DMS 273 treated with DMSO at 0.1 percent for 48 hours (cell line): ENCODE results near the gene PDE9A.
"Not testable (repeated sequence)": the region's sequence is repeated elsewhere in the genome, so short reads cannot be mapped to it uniquely, and the experiment has no call there.

ENCODE experiments used
- DNase-seq: peaks from one replicate; lab custom pipeline; 2025; lab: John Stamatoyannopoulos, UW

The PDE9A gene

DNA sequence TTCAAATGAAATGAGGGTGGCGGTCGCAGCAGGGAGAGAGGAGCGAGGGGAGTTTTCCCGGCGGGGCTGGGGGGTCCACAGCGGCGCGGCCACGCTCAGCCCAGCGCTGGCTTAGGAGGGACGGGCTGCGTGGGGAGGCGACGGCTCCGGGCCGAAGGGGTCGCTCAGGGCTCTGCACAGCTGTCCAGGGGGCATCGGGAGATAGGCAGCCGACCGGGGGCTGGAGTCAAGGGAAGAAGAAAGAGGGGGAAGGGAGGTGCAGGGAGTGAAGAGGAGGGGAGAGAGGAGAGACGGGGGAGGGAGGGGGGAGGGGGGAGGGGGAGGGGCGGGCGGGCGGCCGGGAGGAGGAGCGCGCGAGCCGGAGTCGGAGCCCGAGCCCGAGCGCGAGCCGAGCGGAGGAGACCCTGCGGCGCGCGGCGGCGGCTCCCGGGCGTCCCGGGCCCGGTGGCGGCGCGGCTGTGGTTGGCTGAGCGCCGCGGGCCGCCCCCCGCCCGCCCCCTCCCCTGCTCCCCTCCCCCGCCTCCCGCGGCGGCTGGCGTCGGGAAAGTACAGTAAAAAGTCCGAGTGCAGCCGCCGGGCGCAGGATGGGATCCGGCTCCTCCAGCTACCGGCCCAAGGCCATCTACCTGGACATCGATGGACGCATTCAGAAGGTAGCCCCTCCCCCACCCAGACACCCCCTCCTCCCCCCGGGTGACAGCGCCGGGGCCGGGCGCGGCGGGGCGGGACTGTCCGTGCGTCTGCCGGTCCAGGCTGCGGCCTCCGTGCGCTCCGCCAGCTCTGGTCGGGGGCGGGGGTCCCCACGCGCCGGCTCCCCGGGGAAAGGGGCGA, at the start of gene PDE9A:
Gene PDE9A, plus strand, starts transcription at position 391 of the 831 bp plus-strand sequence. Its CDS starts 194 bp downstream, at position 585.
- DNase-seq, result no peak

- no peak for DNase-seq
These were observed 46.3 kb upstream of the PDE9A start for GRCh38 chr21:42607102-42607501.

GRCh38 chr21:42607525-42608102, 45.8 kb upstream of the PDE9A start:
- no peak for DNase-seq

GRCh38 chr21:42608446-42608845, 45.0 kb upstream of the PDE9A start:
- no peak for DNase-seq

DNA sequence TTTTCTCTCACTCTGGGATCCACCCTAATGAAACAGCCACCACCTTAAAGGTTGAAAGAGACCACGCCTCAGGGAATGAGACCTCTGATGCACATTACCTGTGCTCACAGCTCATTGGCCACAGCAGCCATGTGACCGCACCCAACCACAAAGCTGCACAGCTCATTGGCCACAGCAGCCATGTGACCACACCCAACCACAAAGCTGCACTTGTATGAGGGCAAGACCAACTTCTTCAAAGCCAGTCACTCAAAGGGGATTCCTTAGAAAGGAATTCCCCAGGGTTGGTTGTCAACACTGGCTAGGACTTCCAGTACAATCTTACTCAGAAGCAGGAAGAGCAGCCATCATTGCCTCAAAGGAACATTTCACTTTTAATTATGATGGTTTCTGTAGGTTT, 43.6 kb upstream of the PDE9A start:
- DNase-seq, result no peak

GRCh38 chr21:42611852-42612251, 41.6 kb upstream of the PDE9A start:
- no peak for DNase-seq

- DNase-seq, result no peak
These were observed 41.0 kb upstream of the PDE9A start for GRCh38 chr21:42612390-42612789.

- DNase-seq, result no peak
These were observed 39.7 kb upstream of the PDE9A start for GRCh38 chr21:42613756-42614155.

DNA sequence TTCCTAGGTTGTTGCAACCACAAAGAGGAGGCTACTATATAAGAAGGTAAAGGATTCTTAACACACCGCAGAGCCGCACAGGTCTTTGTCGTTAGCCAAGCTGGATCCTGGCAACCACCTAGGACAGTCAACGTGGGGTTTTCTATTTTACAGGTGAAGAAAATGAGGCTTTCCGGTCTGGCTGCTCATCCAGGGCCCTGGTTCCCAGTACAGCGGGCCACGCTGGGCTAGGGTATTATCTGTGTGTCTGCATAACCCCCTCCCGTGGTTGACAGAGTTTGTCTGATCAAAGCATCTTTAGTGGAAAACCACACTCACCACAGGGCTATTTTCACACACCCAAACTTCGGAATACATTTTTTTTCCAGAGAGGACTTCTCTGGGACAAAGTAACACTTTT, 39.0 kb upstream of the PDE9A start:
- DNase-seq, result no peak

- no peak for DNase-seq
These were observed 38.5 kb upstream of the PDE9A start for GRCh38 chr21:42614811-42615351.

DNA sequence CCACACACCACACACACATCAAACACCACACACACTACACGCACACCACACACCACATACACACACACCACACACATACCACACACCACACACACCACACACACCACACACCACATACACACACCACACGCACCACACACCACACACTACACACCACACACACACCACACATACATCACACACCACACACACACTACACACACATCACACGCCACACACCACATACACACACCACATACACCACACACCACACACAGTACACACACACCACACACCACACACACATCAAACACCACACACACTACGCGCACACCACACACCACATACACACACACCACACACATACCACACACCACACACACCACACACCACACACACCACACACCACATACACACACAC, 38.0 kb upstream of the PDE9A start:
- not testable (repeated sequence) for DNase-seq

GRCh38 chr21:42615924-42616323, 37.5 kb upstream of the PDE9A start:
- no peak for DNase-seq

GRCh38 chr21:42616446-42616845, 37.0 kb upstream of the PDE9A start:
- no peak for DNase-seq

GRCh38 chr21:42616941-42617340, 36.5 kb upstream of the PDE9A start:
- no peak for DNase-seq

DNA sequence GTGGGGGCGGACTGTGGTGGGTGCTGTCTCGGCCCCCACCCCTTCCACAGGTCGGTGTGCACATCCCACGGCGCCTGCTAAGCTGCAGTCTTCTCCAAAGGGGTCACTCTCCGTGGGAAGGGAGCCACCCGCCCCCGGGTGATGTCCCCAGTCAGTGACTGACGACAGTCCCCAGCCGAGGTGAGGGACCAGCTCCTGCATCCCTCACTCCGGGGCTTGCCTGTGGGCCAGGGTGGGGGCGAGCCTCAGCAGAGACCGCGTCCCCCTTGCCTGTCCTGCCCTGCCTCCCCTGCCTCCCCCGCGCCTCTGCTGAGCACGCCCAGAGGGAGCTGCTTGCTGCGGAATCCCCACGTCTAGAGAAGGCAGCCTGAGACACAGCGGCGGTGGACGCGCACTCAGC, 35.9 kb upstream of the PDE9A start:
- DNase-seq, result no peak

DNA sequence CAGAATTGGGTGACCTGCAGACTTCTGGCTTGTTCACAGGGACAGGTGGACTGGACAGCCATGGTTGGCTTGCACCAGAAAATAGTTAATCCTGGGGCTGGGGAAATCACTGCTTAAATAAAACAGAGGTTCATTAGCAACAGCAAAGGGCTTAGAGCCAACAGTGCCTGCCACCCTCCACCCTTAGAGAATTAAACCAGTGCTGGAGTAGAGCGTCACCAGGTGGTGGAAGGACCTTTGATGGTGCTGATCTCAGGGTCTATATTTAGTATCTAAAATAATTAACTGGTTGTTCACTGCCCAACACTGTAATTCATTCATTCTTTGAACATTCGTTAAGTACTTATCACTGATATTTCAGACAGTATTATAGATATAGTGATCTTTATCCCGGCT, 34.7 kb upstream of the PDE9A start:
- no peak for DNase-seq

GRCh38 chr21:42619166-42619565, 34.3 kb upstream of the PDE9A start:
- no peak for DNase-seq

- DNase-seq, result no peak
These were observed 33.6 kb upstream of the PDE9A start for GRCh38 chr21:42619841-42620240.

- no peak for DNase-seq
These were observed 32.1 kb upstream of the PDE9A start for GRCh38 chr21:42621166-42621818.

DNA sequence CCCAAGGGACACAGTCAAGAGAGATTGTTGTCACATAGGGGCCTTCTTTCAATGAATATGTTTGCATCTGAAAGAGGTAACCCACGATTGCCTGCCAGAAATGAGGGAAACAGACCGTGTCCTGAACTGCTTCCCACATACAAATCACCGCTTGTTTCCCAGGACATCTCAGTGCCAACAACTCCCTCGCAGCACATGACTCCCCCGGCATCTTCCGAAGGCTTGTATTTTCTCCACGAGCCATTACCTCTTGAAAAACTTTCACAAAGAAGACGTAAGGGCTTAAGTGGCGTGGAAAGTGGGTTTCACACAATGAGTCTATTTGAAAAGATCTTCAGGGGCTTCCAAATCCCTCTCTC, 31.6 kb upstream of the PDE9A start:
- DNase-seq, result no peak

DNA sequence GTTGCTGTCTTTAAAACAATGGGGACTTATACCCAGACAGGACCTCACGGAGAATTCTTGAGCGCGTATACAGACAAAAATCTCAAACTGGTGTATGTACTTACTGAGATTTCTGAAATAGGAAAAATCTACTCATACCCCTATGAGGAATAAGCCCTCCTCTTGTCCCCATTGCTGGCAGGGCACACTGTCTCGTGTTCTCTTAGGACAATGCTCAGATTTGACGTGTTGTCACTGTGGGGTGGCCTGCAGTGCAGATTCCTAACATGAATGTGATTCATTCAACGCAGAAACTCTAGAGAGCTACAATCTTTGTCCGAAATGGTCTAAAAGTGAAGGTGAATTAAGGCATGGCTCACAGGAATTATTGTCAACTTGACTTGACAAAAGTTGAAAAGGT, 31.1 kb upstream of the PDE9A start:
- DNase-seq, result no peak

DNA sequence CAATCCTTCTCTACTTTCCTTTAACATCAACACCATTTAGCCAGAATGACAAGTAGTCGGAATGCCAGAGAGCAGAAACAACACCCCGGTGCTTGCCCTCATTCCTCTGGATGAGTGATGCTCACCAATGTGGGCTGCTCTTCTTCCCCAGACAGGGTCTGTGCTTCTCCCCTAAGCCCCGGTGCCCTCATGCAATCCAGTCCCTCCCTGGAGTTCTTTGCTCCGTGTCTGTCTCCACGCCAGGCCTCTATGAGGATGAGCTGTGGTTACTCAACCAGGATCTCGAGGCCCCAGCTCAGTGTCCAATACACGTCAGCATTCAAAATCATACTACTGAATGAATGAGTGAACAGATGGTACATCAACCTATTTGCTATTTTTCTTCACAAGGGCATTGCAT, 29.7 kb upstream of the PDE9A start:
- DNase-seq, result no peak
